Endodermal cell (in vitro differentiated cells): ENCODE results near the gene MARK3. TPM values are rescaled to one million over a fixed set of nuclear protein-coding genes. Genes with fewer than 3 reads are reported as not detected.

ENCODE experiments used
- DNase-seq: peaks from one replicate; pipeline ENCODE4 v3.0.0-alpha.2; 2017
- H3K27ac ChIP-seq: 2 replicates; pipeline ENCODE4 v1.5.1; 2013; ENCODE audit warnings: mild to moderate bottlenecking, low read depth, low read length, moderate library complexity
- H3K27me3 ChIP-seq: 2 replicates; pipeline ENCODE4 v1.6.1; 2013; ENCODE audit warnings: mild to moderate bottlenecking, low read length, moderate library complexity; ENCODE audit not compliant: insufficient read depth, control insufficient read depth, poor library complexity, severe bottlenecking
- H3K36me3 ChIP-seq: 2 replicates; pipeline ENCODE4 v1.7.0; 2013; ENCODE audit warnings: mild to moderate bottlenecking, low read length, moderate library complexity; ENCODE audit not compliant: control insufficient read depth, insufficient read depth
- H3K4me1 ChIP-seq: one replicate; pipeline ENCODE4 v1.7.0; 2013; ENCODE audit warnings: low read length; ENCODE audit not compliant: control insufficient read depth, insufficient read depth
- H3K4me3 ChIP-seq: 2 replicates; pipeline ENCODE4 v1.5.1; 2013; ENCODE audit warnings: mild to moderate bottlenecking, low read length, moderate library complexity
- H3K9ac ChIP-seq: 2 replicates; pipeline ENCODE4 v1.6.1; 2013; ENCODE audit warnings: mild to moderate bottlenecking, low read length, moderate library complexity; ENCODE audit not compliant: poor library complexity, severe bottlenecking; ENCODE audit errors: extremely low read depth
- H3K9me3 ChIP-seq: 2 replicates; pipeline ENCODE4 v1.6.1; 2013; ENCODE audit warnings: mild to moderate bottlenecking, low read length, moderate library complexity; ENCODE audit not compliant: control insufficient read depth
- H3K27ac Mint-ChIP-seq: 2 replicates; pipeline ENCODE4 v1.8.0; 2020; ENCODE audit warnings: mixed read lengths
- H3K27me3 Mint-ChIP-seq: 2 replicates; pipeline ENCODE4 v1.8.0; 2021; ENCODE audit warnings: mild to moderate bottlenecking, mixed read lengths; ENCODE audit not compliant: insufficient read depth
- H3K36me3 Mint-ChIP-seq: 2 replicates; pipeline ENCODE4 v1.8.0; 2020; ENCODE audit warnings: low read depth, mixed read lengths
- H3K4me1 Mint-ChIP-seq: 2 replicates; pipeline ENCODE4 v1.8.0; 2020; ENCODE audit warnings: mixed read lengths
- H3K4me3 Mint-ChIP-seq: 2 replicates; pipeline ENCODE4 v1.8.0; 2020; ENCODE audit warnings: mild to moderate bottlenecking, moderate library complexity, mixed read lengths
- H3K9me3 Mint-ChIP-seq: 2 replicates; pipeline ENCODE4 v1.8.0; 2020; ENCODE audit warnings: mild to moderate bottlenecking, mixed read lengths
- WGBS, 2 experiments: methylation state at CpG; one replicate each; pipeline versions ENCODE4 v1.1.5 to v1.1.7; 2013; ENCODE audit warnings: missing lambda C conversion rate in 2 of 2, mixed read lengths in 1 of 2; ENCODE audit not compliant: insufficient coverage in 1 of 2, insufficient read length in 1 of 2; 5-methylcytosine and 5-hydroxymethylcytosine counted together
- total RNA-seq, 2 donors: library from RNA; stranded (reverse); fragmentation: NEBNext Ultra II Directional in 1 of 2; extraction: Animal tissue kit (Norgen Biotek cat#: 25700) in 1 of 2; gene quantifications; 2 replicates in 1 of 2; 3 replicates in 1 of 2; pipeline ENCODE4 v1.2.1, GENCODE V29; 2021
- TF ChIP-seq, protein P1 (sequence below): fragments of 200-600 bp; sonication (generic); conservative IDR thresholded peaks from 2 replicates; pipeline ENCODE4 v1.5.0; 2021; ENCODE audit warnings: antibody characterized with exemption, mild to moderate bottlenecking

MARK3 gene
- total RNA-seq, 2 donors from 2014 or later = 95.8 to 106 TPM

DNA sequence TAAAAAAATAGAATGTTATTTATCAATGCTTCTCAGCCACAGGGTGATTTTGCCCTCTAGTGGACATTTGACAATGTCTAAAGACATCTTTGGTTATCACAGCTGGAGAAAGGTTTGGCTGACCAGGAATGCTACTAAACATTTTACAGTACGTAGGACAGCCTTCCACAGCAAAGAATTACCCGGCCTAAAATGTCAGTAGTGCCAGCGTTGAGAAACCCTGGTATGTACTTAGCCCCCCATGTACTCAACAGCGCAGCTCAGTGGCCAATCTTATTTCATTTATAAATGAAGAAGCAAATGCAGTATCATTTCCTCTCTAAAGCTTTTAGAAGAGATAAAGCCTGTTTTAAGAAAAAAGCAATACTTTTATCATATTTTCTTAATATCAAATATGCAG, 5.8 kb downstream of the MARK3 start:
- 0 to 56% methylated on average over 1 to 4 of the region's 4 CpGs for WGBS, 2 experiments

GRCh38 chr14:103392106-103392505, 6.9 kb downstream of the MARK3 start:
- 88 to 94% methylated on average over 2 to 5 of the region's 5 CpGs for WGBS, 2 experiments
- TF ChIP-seq, protein P1, sequence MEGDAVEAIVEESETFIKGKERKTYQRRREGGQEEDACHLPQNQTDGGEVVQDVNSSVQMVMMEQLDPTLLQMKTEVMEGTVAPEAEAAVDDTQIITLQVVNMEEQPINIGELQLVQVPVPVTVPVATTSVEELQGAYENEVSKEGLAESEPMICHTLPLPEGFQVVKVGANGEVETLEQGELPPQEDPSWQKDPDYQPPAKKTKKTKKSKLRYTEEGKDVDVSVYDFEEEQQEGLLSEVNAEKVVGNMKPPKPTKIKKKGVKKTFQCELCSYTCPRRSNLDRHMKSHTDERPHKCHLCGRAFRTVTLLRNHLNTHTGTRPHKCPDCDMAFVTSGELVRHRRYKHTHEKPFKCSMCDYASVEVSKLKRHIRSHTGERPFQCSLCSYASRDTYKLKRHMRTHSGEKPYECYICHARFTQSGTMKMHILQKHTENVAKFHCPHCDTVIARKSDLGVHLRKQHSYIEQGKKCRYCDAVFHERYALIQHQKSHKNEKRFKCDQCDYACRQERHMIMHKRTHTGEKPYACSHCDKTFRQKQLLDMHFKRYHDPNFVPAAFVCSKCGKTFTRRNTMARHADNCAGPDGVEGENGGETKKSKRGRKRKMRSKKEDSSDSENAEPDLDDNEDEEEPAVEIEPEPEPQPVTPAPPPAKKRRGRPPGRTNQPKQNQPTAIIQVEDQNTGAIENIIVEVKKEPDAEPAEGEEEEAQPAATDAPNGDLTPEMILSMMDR = no peak
- Histone ChIP-seq H3K9me3 (no peaks in the 10 kb centered on the region), H3K9ac (no peak overlapping the region), H3K36me3 (peaks cover 6% of the 10 kb centered on the region), H3K27me3 (no peaks in the 10 kb centered on the region), H3K4me3 (no peak overlapping the region), H3K4me1 (peaks cover 5% of the 10 kb centered on the region), H3K27ac (no peak overlapping the region)
- DNase-seq = no peak
- Mint-ChIP-seq H3K27me3 (no peaks in the 10 kb centered on the region), H3K9me3 (no peaks in the 10 kb centered on the region), H3K4me1 (peaks cover 30% of the 10 kb centered on the region), H3K27ac (no peak overlapping the region), H3K36me3 (peaks cover 11% of the 10 kb centered on the region), H3K4me3 (no peak overlapping the region)

More for the DNA sequence above, 5.8 kb downstream of the MARK3 start:
- Histone ChIP-seq H3K9ac (no peak overlapping the region), H3K4me1 (peaks cover 8% of the 10 kb centered on the region), H3K4me3 (no peak overlapping the region), H3K9me3 (no peaks in the 10 kb centered on the region), H3K27ac (no peak overlapping the region), H3K27me3 (no peaks in the 10 kb centered on the region), H3K36me3 (peaks cover 6% of the 10 kb centered on the region)
- Mint-ChIP-seq H3K36me3 (peaks cover 11% of the 10 kb centered on the region), H3K27ac (no peak overlapping the region), H3K9me3 (no peaks in the 10 kb centered on the region), H3K4me3 (no peak overlapping the region), H3K27me3 (no peaks in the 10 kb centered on the region), H3K4me1 (peaks cover 34% of the 10 kb centered on the region)
- DNase-seq = no peak
- TF ChIP-seq, protein P1 = peak; percentile 86

DNA sequence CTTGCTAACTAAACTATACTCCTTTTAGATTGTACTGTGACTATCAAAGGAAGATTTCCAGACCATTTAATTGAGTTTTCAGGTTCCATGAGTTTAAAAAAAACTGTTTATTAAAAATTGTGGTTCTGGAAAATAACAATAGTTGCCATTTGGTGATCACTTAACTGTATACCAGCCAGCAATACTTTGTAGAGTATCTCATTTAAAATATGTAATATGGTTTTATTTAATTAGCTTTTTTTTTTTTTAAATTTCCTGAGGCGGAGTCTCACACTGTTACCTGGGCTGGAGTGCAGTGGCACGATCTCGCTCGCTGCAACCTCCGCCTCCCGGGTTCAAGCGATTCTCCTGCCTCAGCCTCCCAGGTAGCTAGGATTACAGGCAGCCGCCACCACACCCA, 7.4 kb downstream of the MARK3 start:
- Histone ChIP-seq H3K9me3 (no peaks in the 10 kb centered on the region), H3K9ac (no peak overlapping the region), H3K36me3 (peaks cover 6% of the 10 kb centered on the region), H3K4me3 (no peak overlapping the region), H3K4me1 (peaks cover 4% of the 10 kb centered on the region), H3K27me3 (no peaks in the 10 kb centered on the region), H3K27ac (no peak overlapping the region)
- no peak for DNase-seq
- Mint-ChIP-seq H3K27ac (no peak overlapping the region), H3K36me3 (peaks cover 11% of the 10 kb centered on the region), H3K27me3 (no peaks in the 10 kb centered on the region), H3K4me1 (peaks cover 29% of the 10 kb centered on the region), H3K4me3 (no peak overlapping the region), H3K9me3 (no peaks in the 10 kb centered on the region)
- TF ChIP-seq, protein P1 = no peak
- 91% methylated on average over 7 to 8 of the region's 8 CpGs for WGBS, 2 experiments
